H9 (cell line): Measurements from ENCODE around the gene MGAT5B. TPM values are rescaled to one million over a fixed set of nuclear protein-coding genes. Genes with fewer than 3 reads are reported as not detected.

Experiments
- DNase-seq: peaks from one replicate; pipeline ENCODE4 v3.0.0-alpha.2; 2017
- H2AFZ ChIP-seq: one replicate; pipeline ENCODE4 v1.6.1; 2013; ENCODE audit warnings: mild to moderate bottlenecking, low read length, control low read depth, moderate library complexity
- H2AK5ac ChIP-seq: 2 replicates; pipeline ENCODE4 v1.6.1; 2013; ENCODE audit warnings: low read length, control low read depth, mixed read lengths; ENCODE audit not compliant: insufficient read length
- H2BK120ac ChIP-seq: one replicate; pipeline ENCODE4 v1.6.1; 2013; ENCODE audit warnings: low read depth, mild to moderate bottlenecking, low read length, control low read depth, inconsistent platforms; ENCODE audit not compliant: poor library complexity, severe bottlenecking
- H2BK12ac ChIP-seq: 2 replicates; pipeline ENCODE4 v1.6.1; 2013; ENCODE audit warnings: low read length, control low read depth, mixed read lengths, low read depth; ENCODE audit not compliant: insufficient read length
- H2BK15ac ChIP-seq: 2 replicates; pipeline ENCODE4 v1.6.1; 2013; ENCODE audit warnings: low read depth, low read length, control low read depth
- H2BK20ac ChIP-seq: one replicate; pipeline ENCODE4 v1.6.1; 2013; ENCODE audit warnings: low read depth, mild to moderate bottlenecking, low read length, control low read depth, inconsistent platforms; ENCODE audit not compliant: poor library complexity, severe bottlenecking
- H2BK5ac ChIP-seq: 2 replicates; pipeline ENCODE4 v1.6.1; 2013; ENCODE audit warnings: low read length, control low read depth, mixed read lengths; ENCODE audit not compliant: insufficient read length
- H3K14ac ChIP-seq: 2 replicates; pipeline ENCODE4 v1.6.1; 2013; ENCODE audit warnings: low read length, control low read depth; ENCODE audit not compliant: insufficient read depth
- H3K18ac ChIP-seq: 2 replicates; pipeline ENCODE4 v1.6.1; 2013; ENCODE audit warnings: low read depth, mild to moderate bottlenecking, mixed read lengths, low read length, control low read depth; ENCODE audit not compliant: insufficient read length
- H3K23ac ChIP-seq: 2 replicates; pipeline ENCODE4 v1.6.1; 2013; ENCODE audit warnings: low read length, control low read depth, mixed read lengths, low read depth; ENCODE audit not compliant: insufficient read length
- H3K23me2 ChIP-seq: 2 replicates; pipeline ENCODE4 v1.6.1; 2013; ENCODE audit warnings: low read depth, mild to moderate bottlenecking, mixed read lengths, low read length, control low read depth; ENCODE audit not compliant: insufficient read length, poor library complexity, severe bottlenecking
- H3K27ac ChIP-seq: 2 replicates; pipeline ENCODE4 v1.5.1; 2013; ENCODE audit warnings: low read length, control low read depth, mixed read lengths, low read depth; ENCODE audit not compliant: insufficient read length
- H3K27me3 ChIP-seq: 2 replicates; pipeline ENCODE4 v1.6.1; 2013; ENCODE audit warnings: low read length, control low read depth, inconsistent platforms; ENCODE audit not compliant: insufficient read depth
- H3K4ac ChIP-seq: 2 replicates; pipeline ENCODE4 v1.6.1; 2013; ENCODE audit warnings: low read depth, mild to moderate bottlenecking, control low read depth, inconsistent platforms, low read length, moderate library complexity
- H3K4me1 ChIP-seq: 2 replicates; pipeline ENCODE4 v1.6.1; 2013; ENCODE audit warnings: low read length, control low read depth, inconsistent platforms; ENCODE audit not compliant: insufficient read depth
- H3K4me2 ChIP-seq: 2 replicates; pipeline ENCODE4 v1.6.1; 2013; ENCODE audit warnings: low read length, control low read depth, mixed read lengths; ENCODE audit not compliant: insufficient read length, insufficient read depth
- H3K56ac ChIP-seq: 2 replicates; pipeline ENCODE4 v1.6.1; 2013; ENCODE audit warnings: low read depth, mild to moderate bottlenecking, mixed read lengths, low read length, control low read depth; ENCODE audit not compliant: insufficient read length
- H3K79me1 ChIP-seq: 2 replicates; pipeline ENCODE4 v1.6.1; 2013; ENCODE audit warnings: low read depth, mild to moderate bottlenecking, moderate library complexity, low read length, control low read depth, inconsistent platforms; ENCODE audit not compliant: insufficient read depth, poor library complexity, severe bottlenecking
- H3K79me2 ChIP-seq: 2 replicates; pipeline ENCODE4 v1.6.1; 2013; ENCODE audit warnings: low read length, control low read depth, inconsistent platforms; ENCODE audit not compliant: insufficient read depth
- H3K9ac ChIP-seq: 2 replicates; pipeline ENCODE4 v1.6.1; 2013; ENCODE audit warnings: low read length, control low read depth, mixed read lengths; ENCODE audit not compliant: insufficient read length; ENCODE audit errors: extremely low read depth
- H3K9me3 ChIP-seq: one replicate; pipeline ENCODE4 v1.6.1; 2013; ENCODE audit warnings: low read depth, low read length, inconsistent platforms; ENCODE audit not compliant: control insufficient read depth
- H3T11ph ChIP-seq: one replicate; pipeline ENCODE4 v1.6.1; 2013; ENCODE audit warnings: mild to moderate bottlenecking, low read length, control low read depth, inconsistent platforms
- H4K20me1 ChIP-seq: one replicate; pipeline ENCODE4 v1.6.1; 2013; ENCODE audit not compliant: control insufficient read depth, insufficient read length, insufficient read depth
- H4K5ac ChIP-seq: 2 replicates; pipeline ENCODE4 v1.6.1; 2013; ENCODE audit warnings: low read depth, mild to moderate bottlenecking, mixed read lengths, low read length, control low read depth; ENCODE audit not compliant: insufficient read length
- H4K8ac ChIP-seq: replicated peaks from 2 replicates; pipeline ENCODE4 v1.6.1; 2013; ENCODE audit warnings: low read length, control low read depth, mixed read lengths, low read depth; ENCODE audit not compliant: insufficient read length
- H4K91ac ChIP-seq: 2 replicates; pipeline ENCODE4 v1.6.1; 2013; ENCODE audit warnings: low read depth, mild to moderate bottlenecking, moderate library complexity, mixed read lengths, low read length, control low read depth; ENCODE audit not compliant: insufficient read length
- H3K27ac Mint-ChIP-seq, 3 experiments: 2 replicates in 2 of 3; 3 replicates in 1 of 3; pipeline ENCODE4 v1.8.0; 2020 to 2021; ENCODE audit warnings: mixed read lengths in 3 of 3, mild to moderate bottlenecking in 1 of 3, moderate library complexity in 1 of 3
- H3K27me3 Mint-ChIP-seq: 2 replicates; pipeline ENCODE4 v1.8.0; 2021; ENCODE audit warnings: low read depth, mild to moderate bottlenecking, moderate library complexity, mixed read lengths
- H3K36me3 Mint-ChIP-seq, 3 experiments: 2 replicates in 2 of 3; 3 replicates in 1 of 3; pipeline ENCODE4 v1.8.0; 2020 to 2021; ENCODE audit warnings: low read depth in 3 of 3, mixed read lengths in 3 of 3; ENCODE audit not compliant: insufficient read depth in 1 of 3
- H3K4me1 Mint-ChIP-seq, 2 experiments: 2 replicates each; pipeline ENCODE4 v1.8.0; 2020; ENCODE audit warnings: mixed read lengths in 2 of 2
- H3K4me3 Mint-ChIP-seq, 2 experiments: 2 replicates in 1 of 2; 3 replicates in 1 of 2; pipeline ENCODE4 v1.8.0; 2020 to 2021; ENCODE audit warnings: mild to moderate bottlenecking in 2 of 2, mixed read lengths in 2 of 2, moderate library complexity in 1 of 2
- H3K9me3 Mint-ChIP-seq, 2 experiments: 2 replicates in 1 of 2; 3 replicates in 1 of 2; pipeline ENCODE4 v1.8.0; 2020; ENCODE audit warnings: mild to moderate bottlenecking in 2 of 2, mixed read lengths in 2 of 2, moderate library complexity in 1 of 2
- CTCF ChIP-seq: fragments of 200-600 bp; sonication (generic); conservative IDR thresholded peaks from 3 replicates; pipeline ENCODE4 v1.8.0; 2021; ENCODE audit warnings: antibody characterized with exemption, mild to moderate bottlenecking
- WGBS: extraction: QIAGEN DNeasy Blood & Tissue Kit; methylation state at CpG from one replicate; pipeline ENCODE4 v1.1.7; 2013; ENCODE audit warnings: missing lambda C conversion rate, low lambda C conversion rate, mixed read lengths; ENCODE audit not compliant: insufficient read length; ENCODE audit errors: extremely low coverage; 5-methylcytosine and 5-hydroxymethylcytosine counted together
- total RNA-seq: library from RNA; stranded (reverse); gene quantifications from 2 replicates; pipeline ENCODE4 v1.2.1, GENCODE V29; 2021

MGAT5B gene
- total RNA-seq, 1 experiment from 2014 or later, result 4.9 TPM

GRCh38 chr17:76955191-76955590, 87.0 kb downstream of the MGAT5B start:
- no peak overlapping the region for H2AFZ ChIP-seq
- no peak overlapping the region for H3K56ac ChIP-seq
- H3K23ac ChIP-seq, result no peak overlapping the region
- no peak overlapping the region; a peak in 1 of 5 replicates for H3K4me3 Mint-ChIP-seq
- H3K27me3 ChIP-seq, result no peaks in the 10 kb centered on the region
- H3K9me3 Mint-ChIP-seq, result no peaks in the 10 kb centered on the region
- peaks cover 5% of the 10 kb centered on the region for H3K27me3 Mint-ChIP-seq
- no peak overlapping the region for H3K4ac ChIP-seq
- H2BK5ac ChIP-seq, result no peak overlapping the region
- no peaks in the 10 kb centered on the region for H3K79me1 ChIP-seq
- no peak overlapping the region for H3K14ac ChIP-seq
- H4K20me1 ChIP-seq, result no peaks in the 10 kb centered on the region
- no peak overlapping the region for H4K8ac ChIP-seq
- H3K23me2 ChIP-seq, result no peaks in the 10 kb centered on the region
- H3K4me1 Mint-ChIP-seq, result peaks cover 15 to 42% of the 10 kb centered on the region in 2 experiments
- no peak overlapping the region for H3K27ac ChIP-seq
- H2BK15ac ChIP-seq, result no peak overlapping the region
- no peak overlapping the region for H2AK5ac ChIP-seq
- H3K9me3 ChIP-seq, result no peaks in the 10 kb centered on the region
- no peak overlapping the region for H2BK20ac ChIP-seq
- H2BK120ac ChIP-seq, result no peak overlapping the region
- H3K36me3 Mint-ChIP-seq, result no peaks in the 10 kb centered on the region
- no peak overlapping the region for H2BK12ac ChIP-seq
- H3K79me2 ChIP-seq, result no peaks in the 10 kb centered on the region
- no peak overlapping the region for H3K4me2 ChIP-seq
- no peak overlapping the region for H4K91ac ChIP-seq
- H3K4me1 ChIP-seq, result no peaks in the 10 kb centered on the region
- no peak overlapping the region for H3T11ph ChIP-seq
- H3K18ac ChIP-seq, result no peak overlapping the region
- no CpG with 5 or more reads among the region's 6 CpGs for WGBS
- peak; percentile 38 for DNase-seq
- no peak overlapping the region for H3K9ac ChIP-seq
- no peak overlapping the region for H3K27ac Mint-ChIP-seq
- no peak overlapping the region for H4K5ac ChIP-seq
- no peak for TF ChIP-seq CTCF
